Mammary epithelial cell (primary cell): ENCODE data around the gene GALNT17.

Experiments
- EZH2 ChIP-seq: IDR thresholded peaks from 2 replicates; pipeline ENCODE4 v1.6.1; 2012; ENCODE audit warnings: low read length, inconsistent platforms, borderline replicate concordance
- TF ChIP-seq, protein P1 (sequence below), 2 donors: IDR thresholded peaks in 1 of 2; conservative IDR thresholded peaks in 1 of 2; 2 replicates each; pipeline ENCODE4 v1.5.1; 2011 to 2012; ENCODE audit warnings: inconsistent platforms in 2 of 2, low read length in 2 of 2, mild to moderate bottlenecking in 2 of 2, control low read depth in 1 of 2, low read depth in 1 of 2; ENCODE audit not compliant: insufficient read depth in 1 of 2; ENCODE audit errors: extremely low read depth in 1 of 2

DNA sequence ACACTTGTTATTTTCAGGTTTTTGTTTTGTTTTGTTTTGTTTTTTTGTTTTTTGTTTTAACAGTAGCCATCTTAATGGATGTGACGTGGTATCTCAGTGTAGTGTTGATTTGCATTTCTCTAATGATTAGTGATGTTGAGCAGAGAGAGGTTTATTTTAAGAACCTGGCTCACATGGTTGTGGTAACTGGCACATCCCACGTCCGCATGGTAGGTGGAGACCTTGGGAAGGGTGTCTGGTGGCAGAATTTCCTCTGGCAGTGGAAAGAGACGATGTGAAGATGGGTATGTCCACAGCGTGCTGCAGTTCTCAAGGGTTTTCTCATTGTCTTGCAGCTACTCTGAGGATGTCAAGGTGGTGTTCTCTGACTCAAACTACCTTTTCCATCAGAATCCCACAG lies 252.2 kb downstream of the GALNT17 start:
- TF ChIP-seq, protein P1, sequence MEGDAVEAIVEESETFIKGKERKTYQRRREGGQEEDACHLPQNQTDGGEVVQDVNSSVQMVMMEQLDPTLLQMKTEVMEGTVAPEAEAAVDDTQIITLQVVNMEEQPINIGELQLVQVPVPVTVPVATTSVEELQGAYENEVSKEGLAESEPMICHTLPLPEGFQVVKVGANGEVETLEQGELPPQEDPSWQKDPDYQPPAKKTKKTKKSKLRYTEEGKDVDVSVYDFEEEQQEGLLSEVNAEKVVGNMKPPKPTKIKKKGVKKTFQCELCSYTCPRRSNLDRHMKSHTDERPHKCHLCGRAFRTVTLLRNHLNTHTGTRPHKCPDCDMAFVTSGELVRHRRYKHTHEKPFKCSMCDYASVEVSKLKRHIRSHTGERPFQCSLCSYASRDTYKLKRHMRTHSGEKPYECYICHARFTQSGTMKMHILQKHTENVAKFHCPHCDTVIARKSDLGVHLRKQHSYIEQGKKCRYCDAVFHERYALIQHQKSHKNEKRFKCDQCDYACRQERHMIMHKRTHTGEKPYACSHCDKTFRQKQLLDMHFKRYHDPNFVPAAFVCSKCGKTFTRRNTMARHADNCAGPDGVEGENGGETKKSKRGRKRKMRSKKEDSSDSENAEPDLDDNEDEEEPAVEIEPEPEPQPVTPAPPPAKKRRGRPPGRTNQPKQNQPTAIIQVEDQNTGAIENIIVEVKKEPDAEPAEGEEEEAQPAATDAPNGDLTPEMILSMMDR (conservative IDR thresholded peaks at IDR 0.05 in 1 of 2, IDR thresholded peaks at IDR 0.05 in 1 of 2; ENCODE audit: extremely low read depth in 1 of 2, insufficient read depth in 1 of 2, low read depth in 1 of 2, low read length in 2 of 2): no peak
- no peak for TF ChIP-seq EZH2
